ENCODE measurements around the gene SYT15.

- TF ChIP-seq ZNF239 (tag by site-specific recombination; IDR thresholded peaks at IDR 0.05) (no peak), ZNF138 (tag by site-specific recombination; IDR thresholded peaks at IDR 0.05; ENCODE audit: borderline replicate concordance) (no peak), CTCF (tag by site-specific recombination; IDR thresholded peaks at IDR 0.05) (no peak)
Measured at GRCh38 chr10:46540412-46541016, 38.4 kb upstream of the SYT15 start.

Data from HEK293 (cell line).